SK-N-SH treated with all-trans-retinoic acid at 6 μM for 48 hours (cell line): ENCODE measurements around the gene BEST3.

ENCODE experiments used
- ATAC-seq: fragments of 200-7000 bp; cut with Tn5 transposase; 3 replicates; pipeline ENCODE4 v1.9.1; 2020; ENCODE audit warnings: mild to moderate bottlenecking, moderate library complexity
- ARNTL ChIP-seq: fragments of 450-650 bp; formaldehyde crosslinking; IDR thresholded peaks from 2 replicates; pipeline ENCODE4 v1.5.0; 2020; ENCODE audit warnings: low read depth, mild to moderate bottlenecking, moderate library complexity, borderline replicate concordance
- BACH2 ChIP-seq: fragments of 250-450 bp; sonication (Bioruptor Pico); IDR thresholded peaks from 2 replicates; pipeline ENCODE4 v1.9.0; 2021; ENCODE audit warnings: mild to moderate bottlenecking, borderline replicate concordance
- CREB5 ChIP-seq: fragments of 250-450 bp; sonication (Bioruptor Pico); IDR thresholded peaks from 2 replicates; pipeline ENCODE4 v1.5.1; 2020; ENCODE audit warnings: low read depth, mild to moderate bottlenecking, moderate library complexity
- CSDC2 ChIP-seq: fragments of 250-450 bp; sonication (Bioruptor Pico); IDR thresholded peaks from 2 replicates; pipeline ENCODE4 v1.5.0; 2020; ENCODE audit warnings: mild to moderate bottlenecking, moderate library complexity
- ESRRG ChIP-seq: fragments of 250-450 bp; sonication (Bioruptor Pico); IDR thresholded peaks from 2 replicates; pipeline ENCODE4 v1.6.1; 2021; ENCODE audit warnings: mild to moderate bottlenecking
- GLIS3 ChIP-seq: fragments of 250-450 bp; sonication (Bioruptor Pico); IDR thresholded peaks from 2 replicates; pipeline ENCODE4 v1.5.0; 2020; ENCODE audit warnings: mild to moderate bottlenecking, moderate library complexity
- ISL1 ChIP-seq: fragments of 250-450 bp; sonication (Bioruptor Pico); IDR thresholded peaks from 2 replicates; pipeline ENCODE4 v2.1.2; 2022; ENCODE audit warnings: mild to moderate bottlenecking, moderate library complexity
- OSR1 ChIP-seq: fragments of 250-450 bp; sonication (Bioruptor Pico); IDR thresholded peaks from 2 replicates; pipeline ENCODE4 v1.8.0; 2022; ENCODE audit warnings: moderate library complexity, mild to moderate bottlenecking, inconsistent platforms
- POU6F1 ChIP-seq: fragments of 250-450 bp; sonication (Bioruptor Pico); IDR thresholded peaks from 2 replicates; pipeline ENCODE4 v1.8.0; 2021; ENCODE audit warnings: low read depth, mild to moderate bottlenecking, moderate library complexity, borderline replicate concordance
- RARB ChIP-seq: fragments of 250-450 bp; sonication (Bioruptor Pico); IDR thresholded peaks from 2 replicates; pipeline ENCODE4 v1.8.0; 2021; ENCODE audit warnings: mild to moderate bottlenecking, moderate library complexity
- TCF4 ChIP-seq: fragments of 250-450 bp; sonication (Bioruptor Pico); IDR thresholded peaks from 2 replicates; pipeline ENCODE4 v1.8.0; 2021; ENCODE audit warnings: mild to moderate bottlenecking, moderate library complexity, borderline replicate concordance
- TOX ChIP-seq: fragments of 250-450 bp; sonication (Bioruptor Pico); IDR thresholded peaks from 2 replicates; pipeline ENCODE4 v1.8.0; 2021; ENCODE audit warnings: mild to moderate bottlenecking, moderate library complexity, borderline replicate concordance
- ZC3H10 ChIP-seq: fragments of 250-450 bp; sonication (Bioruptor Pico); IDR thresholded peaks from 2 replicates; pipeline ENCODE4 v1.5.1; 2021; ENCODE audit warnings: mild to moderate bottlenecking, moderate library complexity
- ZFP3 ChIP-seq: fragments of 250-450 bp; sonication (Bioruptor Pico); IDR thresholded peaks from 2 replicates; pipeline ENCODE4 v1.5.0; 2020; ENCODE audit warnings: mild to moderate bottlenecking, moderate library complexity
- ZFP30 ChIP-seq: fragments of 450-650 bp; formaldehyde crosslinking; IDR thresholded peaks from 2 replicates; pipeline ENCODE4 v1.5.0; 2022; ENCODE audit warnings: mild to moderate bottlenecking, moderate library complexity
- ZNF565 ChIP-seq: fragments of 450-650 bp; formaldehyde crosslinking; conservative IDR thresholded peaks from 2 replicates; pipeline ENCODE4 v1.5.0; 2020; ENCODE audit warnings: low read depth, mild to moderate bottlenecking, moderate library complexity
- ZNF70 ChIP-seq: fragments of 450-650 bp; formaldehyde crosslinking; IDR thresholded peaks from 2 replicates; pipeline ENCODE4 v1.5.0; 2020; ENCODE audit warnings: mild to moderate bottlenecking, moderate library complexity
- ZNF8 ChIP-seq: fragments of 450-650 bp; formaldehyde crosslinking; IDR thresholded peaks from 2 replicates; pipeline ENCODE4 v1.5.0; 2020; ENCODE audit warnings: mild to moderate bottlenecking, moderate library complexity
- TF ChIP-seq, protein P1 (sequence below): fragments of 250-450 bp; sonication (Bioruptor Pico); IDR thresholded peaks from 2 replicates; pipeline ENCODE4 v1.5.0; 2020; ENCODE audit warnings: mild to moderate bottlenecking, moderate library complexity
- TF ChIP-seq, protein P2 (sequence below): fragments of 250-450 bp; sonication (Bioruptor Pico); IDR thresholded peaks from 2 replicates; pipeline ENCODE4 v1.8.0; 2020; ENCODE audit warnings: mild to moderate bottlenecking, moderate library complexity, borderline replicate concordance

Gene BEST3

DNA sequence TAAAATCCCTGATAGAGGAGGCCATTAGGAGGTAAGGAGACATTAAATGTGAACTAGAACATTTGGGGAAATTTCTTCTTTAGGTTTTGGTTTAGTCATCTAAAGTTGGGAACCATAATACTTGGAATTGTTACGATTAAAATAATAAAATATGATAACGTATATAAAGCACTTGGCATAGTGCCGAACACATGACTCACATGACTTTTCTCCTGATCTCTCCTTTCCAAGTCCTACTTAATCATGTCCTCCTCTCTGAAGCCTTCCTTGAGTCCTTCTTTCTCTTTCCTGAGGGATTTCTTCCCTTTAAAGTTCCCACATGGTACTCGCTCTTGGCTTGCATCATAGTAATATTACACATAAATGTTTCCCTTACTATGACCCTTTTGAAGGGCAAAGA is 20.0 kb downstream of the BEST3 start:
- ATAC-seq, result no peak
- no peak for TF ChIP-seq ARNTL (CRISPR knock-in tag)
- no peak for TF ChIP-seq CSDC2 (CRISPR knock-in tag)
- no peak for TF ChIP-seq OSR1 (CRISPR knock-in tag)
- no peak for TF ChIP-seq ZNF8
- no peak for TF ChIP-seq ZNF70 (CRISPR knock-in tag)
- no peak for TF ChIP-seq ZFP30 (CRISPR knock-in tag)
- TF ChIP-seq RARB (CRISPR knock-in tag), result no peak
- TF ChIP-seq GLIS3, result no peak
- no peak for TF ChIP-seq ISL1 (CRISPR knock-in tag)
- TF ChIP-seq ZFP3, result no peak

DNA sequence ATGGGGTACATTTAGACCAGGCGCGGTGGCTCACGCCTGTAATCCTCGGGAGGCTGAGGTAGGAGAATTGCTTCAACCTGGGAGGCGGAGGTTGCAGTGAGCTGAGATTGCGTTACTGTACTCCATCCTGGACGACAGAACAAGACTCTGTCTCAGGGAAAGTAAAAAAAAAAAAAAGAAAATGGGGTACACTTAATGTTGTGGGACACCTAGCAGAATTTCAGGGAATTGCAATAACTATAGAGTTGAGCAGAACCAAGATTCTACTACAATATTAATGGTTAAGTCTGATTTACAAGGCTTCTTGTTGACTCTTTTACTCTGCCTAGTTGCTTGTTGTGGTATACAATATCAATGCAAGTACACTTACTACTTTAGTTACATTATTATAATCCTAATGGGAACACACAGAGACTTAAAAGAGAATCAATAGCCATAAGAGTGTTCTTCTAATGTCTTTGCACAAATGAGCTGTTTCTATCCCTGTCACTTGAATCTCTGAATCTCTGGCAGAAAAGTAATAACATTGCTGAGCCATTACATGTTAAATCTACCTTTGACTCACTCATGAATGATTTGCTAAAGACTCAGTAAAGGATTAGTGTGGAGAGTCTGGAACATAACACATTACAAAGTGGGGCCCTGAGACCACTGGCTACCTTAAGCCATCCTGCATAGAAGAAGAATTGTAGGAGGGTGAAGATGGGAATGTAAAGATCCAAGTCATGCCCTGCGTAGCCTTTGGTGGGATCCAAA is 22.7 kb downstream of the BEST3 start:
- TF ChIP-seq ISL1 (CRISPR knock-in tag) (no peak), BACH2 (no peak), ZNF70 (CRISPR knock-in tag) (no peak), CSDC2 (CRISPR knock-in tag) (no peak), OSR1 (CRISPR knock-in tag) (no peak), TOX (CRISPR knock-in tag) (no peak), TCF4 (CRISPR knock-in tag) (no peak), ZNF565 (CRISPR knock-in tag) (no peak), POU6F1 (CRISPR knock-in tag) (no peak), ZFP30 (CRISPR knock-in tag) (no peak), ZFP3 (no peak), CREB5 (no peak), ZNF8 (no peak)
- TF ChIP-seq, protein P1, sequence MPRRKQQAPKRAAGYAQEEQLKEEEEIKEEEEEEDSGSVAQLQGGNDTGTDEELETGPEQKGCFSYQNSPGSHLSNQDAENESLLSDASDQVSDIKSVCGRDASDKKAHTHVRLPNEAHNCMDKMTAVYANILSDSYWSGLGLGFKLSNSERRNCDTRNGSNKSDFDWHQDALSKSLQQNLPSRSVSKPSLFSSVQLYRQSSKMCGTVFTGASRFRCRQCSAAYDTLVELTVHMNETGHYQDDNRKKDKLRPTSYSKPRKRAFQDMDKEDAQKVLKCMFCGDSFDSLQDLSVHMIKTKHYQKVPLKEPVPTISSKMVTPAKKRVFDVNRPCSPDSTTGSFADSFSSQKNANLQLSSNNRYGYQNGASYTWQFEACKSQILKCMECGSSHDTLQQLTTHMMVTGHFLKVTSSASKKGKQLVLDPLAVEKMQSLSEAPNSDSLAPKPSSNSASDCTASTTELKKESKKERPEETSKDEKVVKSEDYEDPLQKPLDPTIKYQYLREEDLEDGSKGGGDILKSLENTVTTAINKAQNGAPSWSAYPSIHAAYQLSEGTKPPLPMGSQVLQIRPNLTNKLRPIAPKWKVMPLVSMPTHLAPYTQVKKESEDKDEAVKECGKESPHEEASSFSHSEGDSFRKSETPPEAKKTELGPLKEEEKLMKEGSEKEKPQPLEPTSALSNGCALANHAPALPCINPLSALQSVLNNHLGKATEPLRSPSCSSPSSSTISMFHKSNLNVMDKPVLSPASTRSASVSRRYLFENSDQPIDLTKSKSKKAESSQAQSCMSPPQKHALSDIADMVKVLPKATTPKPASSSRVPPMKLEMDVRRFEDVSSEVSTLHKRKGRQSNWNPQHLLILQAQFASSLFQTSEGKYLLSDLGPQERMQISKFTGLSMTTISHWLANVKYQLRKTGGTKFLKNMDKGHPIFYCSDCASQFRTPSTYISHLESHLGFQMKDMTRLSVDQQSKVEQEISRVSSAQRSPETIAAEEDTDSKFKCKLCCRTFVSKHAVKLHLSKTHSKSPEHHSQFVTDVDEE (CRISPR knock-in tag), result no peak
- TF ChIP-seq, protein P2, sequence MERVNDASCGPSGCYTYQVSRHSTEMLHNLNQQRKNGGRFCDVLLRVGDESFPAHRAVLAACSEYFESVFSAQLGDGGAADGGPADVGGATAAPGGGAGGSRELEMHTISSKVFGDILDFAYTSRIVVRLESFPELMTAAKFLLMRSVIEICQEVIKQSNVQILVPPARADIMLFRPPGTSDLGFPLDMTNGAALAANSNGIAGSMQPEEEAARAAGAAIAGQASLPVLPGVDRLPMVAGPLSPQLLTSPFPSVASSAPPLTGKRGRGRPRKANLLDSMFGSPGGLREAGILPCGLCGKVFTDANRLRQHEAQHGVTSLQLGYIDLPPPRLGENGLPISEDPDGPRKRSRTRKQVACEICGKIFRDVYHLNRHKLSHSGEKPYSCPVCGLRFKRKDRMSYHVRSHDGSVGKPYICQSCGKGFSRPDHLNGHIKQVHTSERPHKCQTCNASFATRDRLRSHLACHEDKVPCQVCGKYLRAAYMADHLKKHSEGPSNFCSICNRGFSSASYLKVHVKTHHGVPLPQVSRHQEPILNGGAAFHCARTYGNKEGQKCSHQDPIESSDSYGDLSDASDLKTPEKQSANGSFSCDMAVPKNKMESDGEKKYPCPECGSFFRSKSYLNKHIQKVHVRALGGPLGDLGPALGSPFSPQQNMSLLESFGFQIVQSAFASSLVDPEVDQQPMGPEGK, result no peak
- ATAC-seq, result no peak

DNA sequence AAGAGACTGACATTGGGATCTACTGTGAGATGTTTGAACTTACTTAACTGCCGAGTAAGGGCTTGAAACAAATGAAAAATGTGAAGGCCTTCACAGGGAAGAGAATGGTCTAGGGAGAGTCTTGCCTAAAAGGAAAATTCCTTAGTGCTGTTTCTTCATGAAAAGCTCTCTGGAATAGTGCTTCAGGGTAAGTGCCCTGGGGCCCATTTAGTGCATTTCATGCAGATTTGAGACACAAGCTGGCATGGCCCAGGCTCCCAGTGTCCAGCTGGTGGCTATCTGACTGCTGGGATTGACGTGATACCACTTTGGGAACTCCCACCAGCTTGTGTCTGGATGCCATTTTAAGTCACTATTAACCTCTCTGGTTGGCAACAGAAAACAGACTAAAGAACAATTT is 26.9 kb downstream of the BEST3 start:
- no peak for TF ChIP-seq CSDC2 (CRISPR knock-in tag)
- no peak for TF ChIP-seq ZFP30 (CRISPR knock-in tag)
- no peak for TF ChIP-seq POU6F1 (CRISPR knock-in tag)
- TF ChIP-seq RARB (CRISPR knock-in tag), result no peak
- TF ChIP-seq ZNF8, result no peak
- no peak for TF ChIP-seq ZC3H10
- TF ChIP-seq ZFP3, result no peak
- TF ChIP-seq, protein P1 (CRISPR knock-in tag), result no peak
- TF ChIP-seq ESRRG (CRISPR knock-in tag), result no peak
- ATAC-seq, result no peak
